GM18517 (cell line): ENCODE results near the gene PPFIBP2.

Experiments used
- ATAC-seq: cut with Tn5 transposase; IDR thresholded peaks from one replicate; pipeline ENCODE4 v1.9.1; 2021; ENCODE audit warnings: mild to moderate bottlenecking, moderate library complexity; ENCODE audit not compliant: unreplicated experiment

The PPFIBP2 gene

GRCh38 chr11:7621090-7621489 lies 107.3 kb downstream of the PPFIBP2 start:
- ATAC-seq, result no peak

GRCh38 chr11:7621554-7621953 lies 107.8 kb downstream of the PPFIBP2 start:
- ATAC-seq, result no peak

- no peak for ATAC-seq
Measured at GRCh38 chr11:7622721-7623120, 108.9 kb downstream of the PPFIBP2 start.

GRCh38 chr11:7628660-7629059 lies 114.9 kb downstream of the PPFIBP2 start:
- ATAC-seq, result no peak

- no peak for ATAC-seq
Measured at GRCh38 chr11:7630002-7630401, 116.2 kb downstream of the PPFIBP2 start.

GRCh38 chr11:7632211-7632610 lies 118.4 kb downstream of the PPFIBP2 start:
- no peak for ATAC-seq

GRCh38 chr11:7635137-7635536 lies 121.3 kb downstream of the PPFIBP2 start:
- ATAC-seq, result no peak

GRCh38 chr11:7635708-7636107 lies 121.9 kb downstream of the PPFIBP2 start:
- ATAC-seq, result no peak

- no peak for ATAC-seq
Measured at GRCh38 chr11:7636350-7636749, 122.6 kb downstream of the PPFIBP2 start.

GRCh38 chr11:7637447-7638157 lies 123.8 kb downstream of the PPFIBP2 start:
- ATAC-seq, result no peak

GRCh38 chr11:7638710-7639642 lies 125.2 kb downstream of the PPFIBP2 start:
- no peak for ATAC-seq

GRCh38 chr11:7639643-7640025 lies 125.8 kb downstream of the PPFIBP2 start:
- ATAC-seq, result no peak

GRCh38 chr11:7640816-7641215 lies 127.0 kb downstream of the PPFIBP2 start:
- ATAC-seq, result no peak

- ATAC-seq, result no peak
Measured at GRCh38 chr11:7642747-7643146, 128.9 kb downstream of the PPFIBP2 start.

GRCh38 chr11:7643314-7643713 lies 129.5 kb downstream of the PPFIBP2 start:
- ATAC-seq, result no peak

GRCh38 chr11:7645206-7645605 lies 131.4 kb downstream of the PPFIBP2 start:
- ATAC-seq, result no peak

GRCh38 chr11:7646866-7647265 lies 133.1 kb downstream of the PPFIBP2 start:
- no peak for ATAC-seq

- ATAC-seq, result no peak
Measured at GRCh38 chr11:7648264-7648663, 134.5 kb downstream of the PPFIBP2 start.

GRCh38 chr11:7651140-7651551 lies 137.3 kb downstream of the PPFIBP2 start:
- ATAC-seq, result no peak

- no peak for ATAC-seq
Measured at GRCh38 chr11:7651700-7652099, 137.9 kb downstream of the PPFIBP2 start.

GRCh38 chr11:7654195-7654705 lies 140.5 kb downstream of the PPFIBP2 start:
- no peak for ATAC-seq
